Measurements from ENCODE around the gene MAMSTR.

MAMSTR gene

GRCh38 chr19:48728911-48729664, 9.6 kb upstream of the MAMSTR start:
- Histone ChIP-seq H3K4me1 (ENCODE audit: control insufficient read depth, insufficient read depth, low read length) (no peaks in the 10 kb centered on the region; the same call in 1 of the 2 replicates), H3K27ac (ENCODE audit: extremely low read depth, low read depth, low read length) (no peak overlapping the region), H3K4me3 (ENCODE audit: low read depth, low read length) (no peak overlapping the region), H3K36me3 (ENCODE audit: control insufficient read depth in 2 of 2, insufficient read depth in 1 of 2, low read length in 2 of 2) (no peaks in the 10 kb centered on the region), H3K9me3 (ENCODE audit: control insufficient read depth, insufficient read depth, low read depth, low read length) (no peaks in the 10 kb centered on the region)
- ChIA-PET CTCF (no interaction called here), POLR2A (interaction anchor here (0.7 kb wide), 1 partner anchor 227 kb away, joined by 5 read pairs; no protein-coding TSS in a partner anchor)
- TF ChIP-seq GFI1B (tag by site-specific recombination; IDR thresholded peaks at IDR 0.05): no peak

- ChIA-PET POLR2A (interaction anchor here (1.6 to 4.9 kb wide), 3 partner anchors 10 to 12 kb away, joined by 3 to 35 read pairs (median 5); no protein-coding TSS in a partner anchor), CTCF (interaction anchor here (3.1 kb wide), 1 partner anchor 50 kb away, joined by 12 read pairs; no protein-coding TSS in a partner anchor)
- no peak overlapping the region for H3K4me3 ChIP-seq (ENCODE audit: low read depth, low read length)
- TF ChIP-seq, protein P1, sequence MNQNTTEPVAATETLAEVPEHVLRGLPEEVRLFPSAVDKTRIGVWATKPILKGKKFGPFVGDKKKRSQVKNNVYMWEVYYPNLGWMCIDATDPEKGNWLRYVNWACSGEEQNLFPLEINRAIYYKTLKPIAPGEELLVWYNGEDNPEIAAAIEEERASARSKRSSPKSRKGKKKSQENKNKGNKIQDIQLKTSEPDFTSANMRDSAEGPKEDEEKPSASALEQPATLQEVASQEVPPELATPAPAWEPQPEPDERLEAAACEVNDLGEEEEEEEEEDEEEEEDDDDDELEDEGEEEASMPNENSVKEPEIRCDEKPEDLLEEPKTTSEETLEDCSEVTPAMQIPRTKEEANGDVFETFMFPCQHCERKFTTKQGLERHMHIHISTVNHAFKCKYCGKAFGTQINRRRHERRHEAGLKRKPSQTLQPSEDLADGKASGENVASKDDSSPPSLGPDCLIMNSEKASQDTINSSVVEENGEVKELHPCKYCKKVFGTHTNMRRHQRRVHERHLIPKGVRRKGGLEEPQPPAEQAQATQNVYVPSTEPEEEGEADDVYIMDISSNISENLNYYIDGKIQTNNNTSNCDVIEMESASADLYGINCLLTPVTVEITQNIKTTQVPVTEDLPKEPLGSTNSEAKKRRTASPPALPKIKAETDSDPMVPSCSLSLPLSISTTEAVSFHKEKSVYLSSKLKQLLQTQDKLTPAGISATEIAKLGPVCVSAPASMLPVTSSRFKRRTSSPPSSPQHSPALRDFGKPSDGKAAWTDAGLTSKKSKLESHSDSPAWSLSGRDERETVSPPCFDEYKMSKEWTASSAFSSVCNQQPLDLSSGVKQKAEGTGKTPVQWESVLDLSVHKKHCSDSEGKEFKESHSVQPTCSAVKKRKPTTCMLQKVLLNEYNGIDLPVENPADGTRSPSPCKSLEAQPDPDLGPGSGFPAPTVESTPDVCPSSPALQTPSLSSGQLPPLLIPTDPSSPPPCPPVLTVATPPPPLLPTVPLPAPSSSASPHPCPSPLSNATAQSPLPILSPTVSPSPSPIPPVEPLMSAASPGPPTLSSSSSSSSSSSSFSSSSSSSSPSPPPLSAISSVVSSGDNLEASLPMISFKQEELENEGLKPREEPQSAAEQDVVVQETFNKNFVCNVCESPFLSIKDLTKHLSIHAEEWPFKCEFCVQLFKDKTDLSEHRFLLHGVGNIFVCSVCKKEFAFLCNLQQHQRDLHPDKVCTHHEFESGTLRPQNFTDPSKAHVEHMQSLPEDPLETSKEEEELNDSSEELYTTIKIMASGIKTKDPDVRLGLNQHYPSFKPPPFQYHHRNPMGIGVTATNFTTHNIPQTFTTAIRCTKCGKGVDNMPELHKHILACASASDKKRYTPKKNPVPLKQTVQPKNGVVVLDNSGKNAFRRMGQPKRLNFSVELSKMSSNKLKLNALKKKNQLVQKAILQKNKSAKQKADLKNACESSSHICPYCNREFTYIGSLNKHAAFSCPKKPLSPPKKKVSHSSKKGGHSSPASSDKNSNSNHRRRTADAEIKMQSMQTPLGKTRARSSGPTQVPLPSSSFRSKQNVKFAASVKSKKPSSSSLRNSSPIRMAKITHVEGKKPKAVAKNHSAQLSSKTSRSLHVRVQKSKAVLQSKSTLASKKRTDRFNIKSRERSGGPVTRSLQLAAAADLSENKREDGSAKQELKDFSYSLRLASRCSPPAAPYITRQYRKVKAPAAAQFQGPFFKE (tag by site-specific recombination; IDR thresholded peaks at IDR 0.05; ENCODE audit: borderline replicate concordance): no peak
- TF ChIP-seq KLF10 (tag by site-specific recombination; IDR thresholded peaks at IDR 0.05) (no peak), ZNF621 (tag by site-specific recombination; IDR thresholded peaks at IDR 0.05) (0 out of 2 replicates have a peak, but pooled peaks have one; percentile 9), SCRT2 (tag by site-specific recombination; IDR thresholded peaks at IDR 0.05) (peak; percentile 67), ZNF354C (tag by site-specific recombination; IDR thresholded peaks at IDR 0.05; ENCODE audit: borderline replicate concordance, low read depth) (no peak), SP2 (tag by site-specific recombination; IDR thresholded peaks at IDR 0.05) (peak; percentile 51; the same call in 1 of the 2 replicates), ZNF629 (tag by site-specific recombination; IDR thresholded peaks at IDR 0.05) (peak; percentile 93), ZBTB21 (tag by site-specific recombination; IDR thresholded peaks at IDR 0.05) (peak; percentile 97)
- TF ChIP-seq, protein P2, sequence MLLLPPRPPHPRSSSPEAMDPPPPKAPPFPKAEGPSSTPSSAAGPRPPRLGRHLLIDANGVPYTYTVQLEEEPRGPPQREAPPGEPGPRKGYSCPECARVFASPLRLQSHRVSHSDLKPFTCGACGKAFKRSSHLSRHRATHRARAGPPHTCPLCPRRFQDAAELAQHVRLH (tag by site-specific recombination; IDR thresholded peaks at IDR 0.05): no peak
- TF ChIP-seq, protein P3, sequence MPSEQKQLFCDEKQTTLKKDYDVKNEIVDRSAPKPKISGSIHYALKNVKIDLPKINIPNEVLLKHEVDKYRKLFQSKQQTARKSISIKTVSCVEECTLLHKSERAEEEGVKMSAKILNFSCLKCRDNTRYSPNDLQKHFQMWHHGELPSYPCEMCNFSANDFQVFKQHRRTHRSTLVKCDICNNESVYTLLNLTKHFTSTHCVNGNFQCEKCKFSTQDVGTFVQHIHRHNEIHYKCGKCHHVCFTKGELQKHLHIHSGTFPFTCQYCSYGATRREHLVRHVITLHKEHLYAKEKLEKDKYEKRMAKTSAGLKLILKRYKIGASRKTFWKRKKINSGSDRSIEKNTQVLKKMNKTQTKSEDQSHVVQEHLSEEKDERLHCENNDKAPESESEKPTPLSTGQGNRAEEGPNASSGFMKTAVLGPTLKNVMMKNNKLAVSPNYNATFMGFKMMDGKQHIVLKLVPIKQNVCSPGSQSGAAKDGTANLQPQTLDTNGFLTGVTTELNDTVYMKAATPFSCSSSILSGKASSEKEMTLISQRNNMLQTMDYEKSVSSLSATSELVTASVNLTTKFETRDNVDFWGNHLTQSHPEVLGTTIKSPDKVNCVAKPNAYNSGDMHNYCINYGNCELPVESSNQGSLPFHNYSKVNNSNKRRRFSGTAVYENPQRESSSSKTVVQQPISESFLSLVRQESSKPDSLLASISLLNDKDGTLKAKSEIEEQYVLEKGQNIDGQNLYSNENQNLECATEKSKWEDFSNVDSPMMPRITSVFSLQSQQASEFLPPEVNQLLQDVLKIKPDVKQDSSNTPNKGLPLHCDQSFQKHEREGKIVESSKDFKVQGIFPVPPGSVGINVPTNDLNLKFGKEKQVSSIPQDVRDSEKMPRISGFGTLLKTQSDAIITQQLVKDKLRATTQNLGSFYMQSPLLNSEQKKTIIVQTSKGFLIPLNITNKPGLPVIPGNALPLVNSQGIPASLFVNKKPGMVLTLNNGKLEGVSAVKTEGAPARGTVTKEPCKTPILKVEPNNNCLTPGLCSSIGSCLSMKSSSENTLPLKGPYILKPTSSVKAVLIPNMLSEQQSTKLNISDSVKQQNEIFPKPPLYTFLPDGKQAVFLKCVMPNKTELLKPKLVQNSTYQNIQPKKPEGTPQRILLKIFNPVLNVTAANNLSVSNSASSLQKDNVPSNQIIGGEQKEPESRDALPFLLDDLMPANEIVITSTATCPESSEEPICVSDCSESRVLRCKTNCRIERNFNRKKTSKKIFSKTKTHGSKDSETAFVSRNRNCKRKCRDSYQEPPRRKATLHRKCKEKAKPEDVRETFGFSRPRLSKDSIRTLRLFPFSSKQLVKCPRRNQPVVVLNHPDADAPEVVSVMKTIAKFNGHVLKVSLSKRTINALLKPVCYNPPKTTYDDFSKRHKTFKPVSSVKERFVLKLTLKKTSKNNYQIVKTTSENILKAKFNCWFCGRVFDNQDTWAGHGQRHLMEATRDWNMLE (tag by site-specific recombination; conservative IDR thresholded peaks at IDR 0.05; ENCODE audit: low read depth): peak; percentile 86
- TF ChIP-seq, protein P4, sequence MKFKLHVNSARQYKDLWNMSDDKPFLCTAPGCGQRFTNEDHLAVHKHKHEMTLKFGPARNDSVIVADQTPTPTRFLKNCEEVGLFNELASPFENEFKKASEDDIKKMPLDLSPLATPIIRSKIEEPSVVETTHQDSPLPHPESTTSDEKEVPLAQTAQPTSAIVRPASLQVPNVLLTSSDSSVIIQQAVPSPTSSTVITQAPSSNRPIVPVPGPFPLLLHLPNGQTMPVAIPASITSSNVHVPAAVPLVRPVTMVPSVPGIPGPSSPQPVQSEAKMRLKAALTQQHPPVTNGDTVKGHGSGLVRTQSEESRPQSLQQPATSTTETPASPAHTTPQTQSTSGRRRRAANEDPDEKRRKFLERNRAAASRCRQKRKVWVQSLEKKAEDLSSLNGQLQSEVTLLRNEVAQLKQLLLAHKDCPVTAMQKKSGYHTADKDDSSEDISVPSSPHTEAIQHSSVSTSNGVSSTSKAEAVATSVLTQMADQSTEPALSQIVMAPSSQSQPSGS (tag by site-specific recombination; IDR thresholded peaks at IDR 0.05; ENCODE audit: low read depth): peak; percentile 86
- H3K36me3 ChIP-seq (ENCODE audit: control insufficient read depth in 2 of 2, insufficient read depth in 1 of 2, low read length in 2 of 2): no peaks in the 10 kb centered on the region
- H3K9me3 ChIP-seq (ENCODE audit: control insufficient read depth, insufficient read depth, low read depth, low read length): no peaks in the 10 kb centered on the region
- H3K27ac ChIP-seq (ENCODE audit: extremely low read depth, low read depth, low read length): no peak overlapping the region
- H3K4me1 ChIP-seq (ENCODE audit: control insufficient read depth, insufficient read depth, low read length): no peaks in the 10 kb centered on the region; the same call in 1 of the 2 replicates
Observed at GRCh38 chr19:48726556-48726955, 7.0 kb upstream of the MAMSTR start.
